ENCODE data around the gene CHI3L1.

GRCh38 chr1:203180611-203181330 is 5.7 kb downstream of the CHI3L1 start:
- no peak for TF ChIP-seq CTCF (conservative IDR thresholded peaks at IDR 0.05; ENCODE audit: low read length)
- TF ChIP-seq EZH2phosphoT487 (IDR thresholded peaks at IDR 0.05; ENCODE audit: borderline replicate concordance, low read depth, low read length), result no peak
